Activated T-cell treated with anti-CD3 and anti-CD28 coated beads, Interleukin-2, amount 50 U/mL, for 24 hours (primary cell): Measurements from ENCODE around the gene SRSF6.

Experiments
- DNase-seq: peaks from one replicate; pipeline ENCODE4 v3.0.0-alpha.2; 2020
- H3K27ac Mint-ChIP-seq: 2 replicates; pipeline ENCODE4 v1.8.0; 2020; ENCODE audit warnings: mild to moderate bottlenecking, mixed read lengths
- H3K27me3 Mint-ChIP-seq: 2 replicates; pipeline ENCODE4 v1.8.0; 2020; ENCODE audit warnings: mixed read lengths
- H3K36me3 Mint-ChIP-seq: 2 replicates; pipeline ENCODE4 v1.8.0; 2020; ENCODE audit warnings: low read depth, mixed read lengths
- H3K4me1 Mint-ChIP-seq: 2 replicates; pipeline ENCODE4 v1.8.0; 2020; ENCODE audit warnings: low read depth, mixed read lengths
- H3K4me3 Mint-ChIP-seq: 2 replicates; pipeline ENCODE4 v1.8.0; 2020; ENCODE audit warnings: mild to moderate bottlenecking, moderate library complexity, mixed read lengths
- H3K9me3 Mint-ChIP-seq: 2 replicates; pipeline ENCODE4 v1.8.0; 2020; ENCODE audit warnings: mixed read lengths

The SRSF6 gene

GRCh38 chr20:43459022-43459942, 1.6 kb downstream of the SRSF6 start:
- Mint-ChIP-seq H3K4me3 (peak overlapping the region; percentile 93), H3K27ac (peak overlapping the region; percentile 100), H3K36me3 (peaks cover 70% of the 10 kb centered on the region), H3K4me1 (peaks cover 50% of the 10 kb centered on the region), H3K27me3 (peaks cover 2% of the 10 kb centered on the region), H3K9me3 (no peaks in the 10 kb centered on the region)
- DNase-seq: peak; percentile 36

GRCh38 chr20:43460172-43460829, 2.6 kb downstream of the SRSF6 start:
- no peaks in the 10 kb centered on the region for H3K27me3 Mint-ChIP-seq
- H3K4me3 Mint-ChIP-seq: peak overlapping the region; percentile 93
- no peaks in the 10 kb centered on the region for H3K9me3 Mint-ChIP-seq
- H3K27ac Mint-ChIP-seq: peak overlapping the region; percentile 100
- H3K4me1 Mint-ChIP-seq: peaks cover 50% of the 10 kb centered on the region
- DNase-seq: peak; percentile 23
- peaks cover 80% of the 10 kb centered on the region for H3K36me3 Mint-ChIP-seq

- Mint-ChIP-seq H3K27me3 (no peaks in the 10 kb centered on the region), H3K9me3 (no peaks in the 10 kb centered on the region), H3K4me3 (peak overlapping the region; percentile 93), H3K4me1 (peaks cover 50% of the 10 kb centered on the region), H3K27ac (peak overlapping the region; percentile 100), H3K36me3 (peaks cover 86% of the 10 kb centered on the region)
- DNase-seq: no peak
Observed at GRCh38 chr20:43460830-43461200, 3.1 kb downstream of the SRSF6 start.

- peak; percentile 3 for DNase-seq
- Mint-ChIP-seq H3K27ac (peak overlapping the region; percentile 83), H3K4me1 (peaks cover 44% of the 10 kb centered on the region), H3K27me3 (no peaks in the 10 kb centered on the region), H3K36me3 (peaks cover 96% of the 10 kb centered on the region), H3K9me3 (no peaks in the 10 kb centered on the region), H3K4me3 (peak overlapping the region; percentile 27)
Observed at GRCh38 chr20:43461894-43462659, 4.4 kb downstream of the SRSF6 start.

- Mint-ChIP-seq H3K36me3 (peaks cover 95% of the 10 kb centered on the region), H3K27ac (peak overlapping the region; percentile 37), H3K4me1 (peaks cover 44% of the 10 kb centered on the region), H3K4me3 (no peak overlapping the region), H3K27me3 (no peaks in the 10 kb centered on the region), H3K9me3 (no peaks in the 10 kb centered on the region)
- peak; percentile 5 for DNase-seq
Observed at GRCh38 chr20:43462660-43463526, 5.2 kb downstream of the SRSF6 start.

- no peak overlapping the region for H3K4me3 Mint-ChIP-seq
- H3K27ac Mint-ChIP-seq: peak overlapping the region; percentile 52
- peaks cover 96% of the 10 kb centered on the region for H3K36me3 Mint-ChIP-seq
- no peak for DNase-seq
- H3K4me1 Mint-ChIP-seq: peaks cover 44% of the 10 kb centered on the region
- no peaks in the 10 kb centered on the region for H3K27me3 Mint-ChIP-seq
- no peaks in the 10 kb centered on the region for H3K9me3 Mint-ChIP-seq
Observed at GRCh38 chr20:43463527-43464218, 6.0 kb downstream of the SRSF6 start.

GRCh38 chr20:43464219-43464790, 6.6 kb downstream of the SRSF6 start:
- Mint-ChIP-seq H3K9me3 (no peaks in the 10 kb centered on the region), H3K27me3 (no peaks in the 10 kb centered on the region), H3K36me3 (peaks cover 94% of the 10 kb centered on the region), H3K4me1 (peaks cover 38% of the 10 kb centered on the region), H3K4me3 (no peak overlapping the region), H3K27ac (no peak overlapping the region)
- DNase-seq: peak; percentile 21

- H3K27ac Mint-ChIP-seq: peak overlapping the region; percentile 47
- no peaks in the 10 kb centered on the region for H3K9me3 Mint-ChIP-seq
- no peak for DNase-seq
- H3K36me3 Mint-ChIP-seq: peaks cover 86% of the 10 kb centered on the region
- H3K27me3 Mint-ChIP-seq: no peaks in the 10 kb centered on the region
- H3K4me3 Mint-ChIP-seq: no peak overlapping the region
- H3K4me1 Mint-ChIP-seq: peaks cover 33% of the 10 kb centered on the region
Observed at GRCh38 chr20:43465625-43465943, 7.9 kb downstream of the SRSF6 start.

- no peaks in the 10 kb centered on the region for H3K9me3 Mint-ChIP-seq
- peaks cover 17% of the 10 kb centered on the region for H3K4me1 Mint-ChIP-seq
- peak overlapping the region; percentile 52 for H3K27ac Mint-ChIP-seq
Observed at GRCh38 chr20:43467589-43467988, 9.9 kb downstream of the SRSF6 start.

GRCh38 chr20:43472671-43473380, 15.1 kb downstream of the SRSF6 start:
- H3K9me3 Mint-ChIP-seq: no peaks in the 10 kb centered on the region
- no peak overlapping the region for H3K4me3 Mint-ChIP-seq

More at GRCh38 chr20:43467589-43467988, 9.9 kb downstream of the SRSF6 start:
- Mint-ChIP-seq H3K27me3 (no peaks in the 10 kb centered on the region), H3K36me3 (peaks cover 66% of the 10 kb centered on the region), H3K4me3 (no peak overlapping the region)
- DNase-seq: no peak

GRCh38 chr20:43473381-43473704, 15.6 kb downstream of the SRSF6 start:
- peaks cover 9% of the 10 kb centered on the region for H3K4me1 Mint-ChIP-seq

More at GRCh38 chr20:43472671-43473380, 15.1 kb downstream of the SRSF6 start:
- no peaks in the 10 kb centered on the region for H3K27me3 Mint-ChIP-seq
- H3K27ac Mint-ChIP-seq: no peak overlapping the region
- no peak for DNase-seq
- H3K4me1 Mint-ChIP-seq: peaks cover 9% of the 10 kb centered on the region
- H3K36me3 Mint-ChIP-seq: peaks cover 17% of the 10 kb centered on the region

GRCh38 chr20:43477193-43477592, 19.5 kb downstream of the SRSF6 start:
- H3K27me3 Mint-ChIP-seq: peaks cover 12% of the 10 kb centered on the region

More at GRCh38 chr20:43473381-43473704, 15.6 kb downstream of the SRSF6 start:
- Mint-ChIP-seq H3K9me3 (no peaks in the 10 kb centered on the region), H3K27ac (no peak overlapping the region), H3K27me3 (no peaks in the 10 kb centered on the region), H3K36me3 (peaks cover 13% of the 10 kb centered on the region), H3K4me3 (no peak overlapping the region)
- no peak for DNase-seq

GRCh38 chr20:43477619-43478018, 19.9 kb downstream of the SRSF6 start:
- no peak for DNase-seq
- H3K9me3 Mint-ChIP-seq: no peaks in the 10 kb centered on the region
- peaks cover 12% of the 10 kb centered on the region for H3K27me3 Mint-ChIP-seq
- no peaks in the 10 kb centered on the region for H3K36me3 Mint-ChIP-seq
- H3K4me3 Mint-ChIP-seq: no peak overlapping the region
- H3K4me1 Mint-ChIP-seq: peaks cover 2% of the 10 kb centered on the region
- H3K27ac Mint-ChIP-seq: no peak overlapping the region

More at GRCh38 chr20:43477193-43477592, 19.5 kb downstream of the SRSF6 start:
- H3K4me3 Mint-ChIP-seq: no peak overlapping the region
- no peak overlapping the region for H3K27ac Mint-ChIP-seq
- no peaks in the 10 kb centered on the region for H3K36me3 Mint-ChIP-seq
- DNase-seq: no peak
- H3K9me3 Mint-ChIP-seq: no peaks in the 10 kb centered on the region
- H3K4me1 Mint-ChIP-seq: peaks cover 2% of the 10 kb centered on the region
